Ovary (tissue), 3 donors: Measurements from ENCODE around the gene B9D1.

Experiments used
- EP300 ChIP-seq: sonication (generic); formaldehyde crosslinking; IDR thresholded peaks from one replicate; pipeline ENCODE4 v1.6.1; 2017; ENCODE audit warnings: antibody characterized with exemption
- POLR2A ChIP-seq: fragments of 450-650 bp; IDR thresholded peaks from one replicate; pipeline ENCODE4 v1.6.1; 2017; ENCODE audit warnings: antibody characterized with exemption, mild to moderate bottlenecking, moderate library complexity
- TF ChIP-seq, protein P1 (sequence below), 3 donors: fragments of 450-650 bp in 2 of 3; fragments of 200-600 bp in 1 of 3; IDR thresholded peaks; one replicate each; pipeline versions ENCODE4 v1.5.1 to v1.8.0; 2016 to 2022; ENCODE audit warnings: antibody characterized with exemption in 3 of 3, mild to moderate bottlenecking in 1 of 3
- donor health status: DM: no; HTN: no; CAD: no.

DNA sequence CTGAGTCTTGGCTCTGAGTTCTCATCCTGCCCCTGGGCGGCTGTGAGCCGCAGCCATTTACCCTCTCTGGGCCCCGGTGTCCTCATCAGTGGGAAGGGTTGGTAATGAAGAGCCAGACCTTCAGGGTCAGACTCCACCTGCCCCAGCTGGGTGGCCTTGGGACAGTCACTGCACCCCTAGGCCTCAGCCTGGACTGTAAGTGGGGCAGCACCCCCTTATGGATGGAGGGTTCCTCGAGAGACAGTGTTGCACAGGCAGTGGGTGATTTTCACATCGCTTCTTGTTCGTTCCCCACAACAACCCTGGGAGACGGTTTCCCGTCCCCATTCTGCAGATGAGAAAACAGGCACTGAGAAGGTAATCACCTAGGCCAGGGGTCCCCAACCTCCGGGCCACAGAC lies 60.5 kb downstream of the B9D1 start:
- TF ChIP-seq POLR2A (no peak), EP300 (no peak)
- TF ChIP-seq, protein P1, sequence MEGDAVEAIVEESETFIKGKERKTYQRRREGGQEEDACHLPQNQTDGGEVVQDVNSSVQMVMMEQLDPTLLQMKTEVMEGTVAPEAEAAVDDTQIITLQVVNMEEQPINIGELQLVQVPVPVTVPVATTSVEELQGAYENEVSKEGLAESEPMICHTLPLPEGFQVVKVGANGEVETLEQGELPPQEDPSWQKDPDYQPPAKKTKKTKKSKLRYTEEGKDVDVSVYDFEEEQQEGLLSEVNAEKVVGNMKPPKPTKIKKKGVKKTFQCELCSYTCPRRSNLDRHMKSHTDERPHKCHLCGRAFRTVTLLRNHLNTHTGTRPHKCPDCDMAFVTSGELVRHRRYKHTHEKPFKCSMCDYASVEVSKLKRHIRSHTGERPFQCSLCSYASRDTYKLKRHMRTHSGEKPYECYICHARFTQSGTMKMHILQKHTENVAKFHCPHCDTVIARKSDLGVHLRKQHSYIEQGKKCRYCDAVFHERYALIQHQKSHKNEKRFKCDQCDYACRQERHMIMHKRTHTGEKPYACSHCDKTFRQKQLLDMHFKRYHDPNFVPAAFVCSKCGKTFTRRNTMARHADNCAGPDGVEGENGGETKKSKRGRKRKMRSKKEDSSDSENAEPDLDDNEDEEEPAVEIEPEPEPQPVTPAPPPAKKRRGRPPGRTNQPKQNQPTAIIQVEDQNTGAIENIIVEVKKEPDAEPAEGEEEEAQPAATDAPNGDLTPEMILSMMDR (IDR thresholded peaks at IDR 0.05), result no peak
